GM12878 (cell line): ENCODE measurements around the gene TNRC18. TPM values are rescaled to one million over a fixed set of nuclear protein-coding genes. Genes with fewer than 3 reads are reported as not detected.

Experiments
- ATAC-seq: fragments of 200-7000 bp; cut with Tn5 transposase; 3 replicates; pipeline ENCODE4 v1.9.1; 2020; ENCODE audit warnings: mild to moderate bottlenecking, moderate library complexity
- BruUV-seq: library from RNA; stranded (reverse); fragments of 400-500 nt; replicated peaks from 2 replicates; lab custom pipeline; 2021; lab: Mats Ljungman, UMichigan
- CTCF ChIA-PET: fragments of 300-600 bp; sonication (Branson Sonifier 250); formaldehyde crosslinking; extraction: SDS; loops from one replicate; lab custom pipeline; 2021; ENCODE audit warnings: inconsistent platforms; lab: Yijun Ruan, JAX
- POLR2A ChIA-PET: fragments of 350-600 bp; formaldehyde crosslinking; extraction: SDS; loops from one replicate; lab custom pipeline; 2021; ENCODE audit warnings: inconsistent platforms; lab: Charles Lee
- RAD21 ChIA-PET: fragments of 300-600 bp; sonication (Branson Sonifier 250); formaldehyde crosslinking; loops from one replicate; lab custom pipeline; 2023; ENCODE audit warnings: antibody characterized with exemption; ENCODE audit not compliant: unreplicated experiment; lab: Charles Lee
- SMC1A ChIA-PET: fragments of 300-600 bp; sonication (Branson Sonifier 250); formaldehyde crosslinking; loops from one replicate; lab custom pipeline; 2023; ENCODE audit not compliant: unreplicated experiment, uncharacterized antibody; lab: Charles Lee
- DNase-seq: peaks from one replicate; pipeline ENCODE4 v3.0.0-alpha.2; 2011; ENCODE audit warnings: low read depth, low spot score
- FAIRE-seq: peaks from 3 replicates; lab custom pipeline; 2011; peaks lifted over from hg19 to GRCh38; lab: Jason Lieb, UNC
- H2AFZ ChIP-seq: 2 replicates; pipeline ENCODE4 v1.6.0; 2011; ENCODE audit warnings: low read depth, low read length, control low read depth; ENCODE audit not compliant: control insufficient read depth
- H3K27ac ChIP-seq: 2 replicates; pipeline ENCODE4 v1.5.1; 2011; ENCODE audit warnings: control low read depth; ENCODE audit not compliant: control insufficient read depth, insufficient read depth
- H3K27me3 ChIP-seq, 2 experiments: replicated peaks in 1 of 2; 2 replicates each; pipeline versions ENCODE4 v1.6.0 to v1.6.1; 2011; ENCODE audit warnings: low read length in 1 of 2; ENCODE audit not compliant: control insufficient read depth in 2 of 2, insufficient read depth in 2 of 2
- H3K36me3 ChIP-seq, 2 experiments: 2 replicates each; pipeline ENCODE4 v1.5.1; 2011; ENCODE audit warnings: low read length in 1 of 2; ENCODE audit not compliant: control insufficient read depth in 2 of 2, insufficient read depth in 2 of 2
- H3K4me1 ChIP-seq: 2 replicates; pipeline ENCODE4 v1.6.1; 2011; ENCODE audit warnings: mild to moderate bottlenecking, low read length, moderate library complexity, mixed read lengths; ENCODE audit not compliant: control insufficient read depth, insufficient read depth
- H3K4me2 ChIP-seq: 2 replicates; pipeline ENCODE4 v1.6.0; 2011; ENCODE audit warnings: control low read depth; ENCODE audit not compliant: control insufficient read depth, insufficient read depth
- H3K4me3 ChIP-seq: fragments of 200-600 bp; sonication (generic); 2 replicates; pipeline ENCODE4 v1.5.1; 2016
- H3K79me2 ChIP-seq: 2 replicates; pipeline ENCODE4 v1.6.0; 2011; ENCODE audit warnings: low read length; ENCODE audit not compliant: control insufficient read depth, insufficient read depth
- H3K9ac ChIP-seq: 2 replicates; pipeline ENCODE4 v1.8.0; 2011; ENCODE audit warnings: low read length, control low read depth, mixed read lengths; ENCODE audit not compliant: control insufficient read depth, insufficient read depth
- H3K9me3 ChIP-seq: replicated peaks from 3 replicates; pipeline ENCODE4 v1.5.1; 2011; ENCODE audit warnings: mild to moderate bottlenecking, low read length; ENCODE audit not compliant: control insufficient read depth, insufficient read depth
- H4K20me1 ChIP-seq: 2 replicates; pipeline ENCODE4 v1.6.0; 2011; ENCODE audit not compliant: control insufficient read depth, insufficient read depth
- DPF2 ChIP-seq: fragments of 450-650 bp; IDR thresholded peaks from 2 replicates; pipeline ENCODE4 v1.6.1; 2017; ENCODE audit warnings: mild to moderate bottlenecking
- EGR1 ChIP-seq, 2 experiments: IDR thresholded peaks; 1 replicate in 1 of 2; 2 replicates in 1 of 2; pipeline ENCODE4 v1.6.1; 2011 to 2012; ENCODE audit warnings: low read depth in 2 of 2, low read length in 2 of 2, borderline replicate concordance in 1 of 2, mild to moderate bottlenecking in 1 of 2, moderate library complexity in 1 of 2
- ETV6 ChIP-seq, 2 experiments: fragments of 450-650 bp in 1 of 2; IDR thresholded peaks in 1 of 2; conservative IDR thresholded peaks in 1 of 2; 2 replicates each; pipeline ENCODE4 v1.6.1; 2014; ENCODE audit warnings: antibody characterized with exemption in 1 of 2, borderline replicate concordance in 1 of 2, low read depth in 1 of 2, mild to moderate bottlenecking in 1 of 2, moderate library complexity in 1 of 2
- HDAC2 ChIP-seq: fragments of 200-600 bp; sonication (generic); IDR thresholded peaks from 2 replicates; pipeline ENCODE4 v1.6.1; 2017
- IKZF1 ChIP-seq: fragments of 450-650 bp; conservative IDR thresholded peaks from 2 replicates; pipeline ENCODE4 v1.6.1; 2017; ENCODE audit warnings: antibody characterized with exemption, mild to moderate bottlenecking
- JUNB ChIP-seq: IDR thresholded peaks from 2 replicates; pipeline ENCODE4 v1.6.1; 2016; ENCODE audit warnings: antibody characterized with exemption, mild to moderate bottlenecking
- KDM1A ChIP-seq: fragments of 200-600 bp; sonication (generic); IDR thresholded peaks from 2 replicates; pipeline ENCODE4 v1.6.1; 2016; ENCODE audit warnings: borderline replicate concordance
- MEF2B ChIP-seq: fragments of 450-650 bp; IDR thresholded peaks from 2 replicates; pipeline ENCODE4 v1.6.1; 2018; ENCODE audit warnings: mild to moderate bottlenecking, moderate library complexity; ENCODE audit not compliant: partially characterized antibody, poor library complexity, severe bottlenecking
- MTA2 ChIP-seq: fragments of 450-650 bp; IDR thresholded peaks from 2 replicates; pipeline ENCODE4 v1.6.1; 2016; ENCODE audit warnings: low read depth, mild to moderate bottlenecking, moderate library complexity
- POLR2AphosphoS5 ChIP-seq: IDR thresholded peaks from 2 replicates; pipeline ENCODE4 v1.6.1; 2011; ENCODE audit warnings: mild to moderate bottlenecking, low read length, inconsistent platforms
- SREBF2 ChIP-seq: IDR thresholded peaks from 2 replicates; pipeline ENCODE4 v1.6.1; 2012; ENCODE audit warnings: mild to moderate bottlenecking, low read length
- STAT3 ChIP-seq: IDR thresholded peaks from 2 replicates; pipeline ENCODE4 v1.6.1; 2011; ENCODE audit warnings: low read depth, low read length, improper control_type of control experiment
- ZNF274 ChIP-seq: IDR thresholded peaks from one replicate; pipeline ENCODE4 v1.8.0; 2011; ENCODE audit not compliant: insufficient read length, insufficient read depth
- WGBS: methylation state at CpG from one replicate; pipeline ENCODE4 v1.1.6; 2016; ENCODE audit warnings: low lambda C conversion rate; ENCODE audit not compliant: insufficient replicate concordance, insufficient coverage; ENCODE audit errors: missing lambda C conversion rate; 5-methylcytosine and 5-hydroxymethylcytosine counted together
- in situ Hi-C: fragments of 300-500 bp; cut with MboI; formaldehyde crosslinking; loops from 9 replicates; pipeline ENCODE4 v1.14.3; 2018; ENCODE audit warnings: mixed read lengths
- intact Hi-C: fragments of 100-400 bp; cut with micrococcal nuclease; formaldehyde crosslinking; loops from one replicate; pipeline ENCODE4 v1.14.2; 2022; ENCODE audit not compliant: unreplicated experiment
- polyA plus RNA-seq, 11 experiments: library from polyadenylated mRNA; depleted of rRNA in 4 of 11; unstranded in 6 of 11; stranded (reverse) in 5 of 11; fragments of >200 nt; fragmentation: Nextera tagmentation in 4 of 11; fragmentation: Illumina TruSeq in 1 of 11; extraction: Ambion mirVana in 4 of 11; extraction: Trizol in 1 of 11; gene quantifications; 1 replicate in 1 of 11; 2 replicates in 10 of 11; pipeline versions ENCODE4 v1.2.1 to v1.2.3, GENCODE V29; 2011 to 2016; ENCODE audit warnings: inconsistent platforms in 2 of 11, missing spikeins in 2 of 11, low read depth in 1 of 11
- total RNA-seq, 4 experiments: library from RNA; depleted of rRNA in 3 of 4; stranded (reverse); fragments of >200 nt in 3 of 4; fragmentation: Illumina TruSeq in 1 of 4; extraction: Trizol in 1 of 4; gene quantifications; 2 replicates each; pipeline versions ENCODE4 v1.2.1 to v1.2.3, GENCODE V29; 2013 to 2021
- TF ChIP-seq, protein P1 (sequence below): IDR thresholded peaks from 2 replicates; pipeline ENCODE4 v1.6.1; 2011; ENCODE audit warnings: low read depth, mild to moderate bottlenecking, low read length, moderate library complexity, borderline replicate concordance; ENCODE audit errors: extremely low read depth
- TF ChIP-seq, protein P2 (sequence below): IDR thresholded peaks from 2 replicates; pipeline ENCODE4 v1.6.1; 2011; ENCODE audit warnings: borderline replicate concordance, low read depth, mild to moderate bottlenecking, moderate library complexity, low read length; ENCODE audit not compliant: insufficient read depth, poor library complexity, severe bottlenecking
- TF ChIP-seq, protein P3 (sequence below): fragments of 450-650 bp; formaldehyde crosslinking; IDR thresholded peaks from 2 replicates; pipeline ENCODE4 v1.4.0; 2022; ENCODE audit warnings: mild to moderate bottlenecking, moderate library complexity
- TF ChIP-seq, protein P4 (sequence below): fragments of 450-650 bp; IDR thresholded peaks from 2 replicates; pipeline ENCODE4 v1.6.1; 2017; ENCODE audit warnings: low read depth, mild to moderate bottlenecking, moderate library complexity

Gene TNRC18
- total and polyA plus RNA-seq, 10 of the 15 experiments (the other 5 are each of a cell fraction or from before 2014, with no cell fraction given) = 0.02 to 31.7 (median 5.4) TPM

DNA sequence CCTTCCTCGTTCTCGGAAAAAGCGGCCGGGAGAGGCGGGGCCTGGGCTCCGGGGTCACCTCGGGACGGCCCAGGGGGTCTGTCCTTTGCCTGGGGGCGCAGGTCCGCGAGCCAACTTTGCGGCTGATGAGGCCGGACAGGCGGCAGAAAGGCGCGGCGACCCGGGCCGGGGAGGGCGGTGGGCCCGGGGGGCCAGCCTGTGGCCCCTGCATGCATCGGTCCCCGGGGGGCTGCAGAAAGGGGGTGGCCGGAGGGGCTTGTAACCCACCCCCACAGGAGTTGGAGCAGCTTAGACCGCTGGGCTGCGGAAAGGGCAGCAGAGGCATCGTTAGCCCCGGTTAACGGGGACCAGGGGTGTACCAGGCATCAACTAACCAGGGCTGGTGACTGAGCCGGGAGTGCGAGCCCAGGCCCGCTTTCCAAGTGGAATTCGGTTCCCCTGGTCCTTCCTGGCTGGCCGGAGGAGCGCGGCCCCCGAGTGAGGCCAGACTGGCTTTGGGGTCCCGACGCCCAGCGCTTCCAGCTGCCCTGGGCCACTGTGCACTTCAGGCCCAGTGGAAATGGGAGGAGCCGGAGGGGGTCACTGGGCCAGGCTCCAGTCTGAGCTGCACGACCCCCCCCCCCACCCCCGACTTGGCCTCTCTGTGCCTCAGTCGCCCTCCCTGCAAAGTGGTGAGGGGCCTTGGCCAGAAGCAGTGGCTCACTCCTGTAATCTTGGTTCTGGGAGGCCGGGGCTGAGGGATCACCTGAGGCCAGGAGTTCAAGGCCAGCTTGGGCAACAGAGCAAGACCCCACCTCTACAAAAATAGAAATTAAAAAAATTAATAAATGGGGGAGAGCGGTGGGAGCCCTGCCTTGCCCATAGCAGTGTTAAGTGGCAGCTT is 140.0 kb downstream of the TNRC18 start:
- 15% methylated on average over 25 of the region's 46 CpGs for WGBS
- ATAC-seq = no peak
- Histone ChIP-seq H3K79me2 (no peaks in the 10 kb centered on the region), H3K4me1 (no peaks in the 10 kb centered on the region), H3K36me3 (no peaks in the 10 kb centered on the region), H3K9me3 (no peaks in the 10 kb centered on the region), H3K4me3 (no peak overlapping the region), H3K4me2 (no peak overlapping the region), H4K20me1 (no peaks in the 10 kb centered on the region), H3K9ac (no peak overlapping the region), H3K27me3 (no peaks in the 10 kb centered on the region; a peak in 1 of 4 replicates), H2AFZ (no peak overlapping the region), H3K27ac (no peak overlapping the region)
- no peak for DNase-seq
- SMC1A ChIA-PET = no interaction called here
- intact Hi-C loops = no loop called here
- RAD21 ChIA-PET = interaction anchor here (1.6 kb wide), 1 partner anchor 44 kb away, joined by 12 read pairs; no protein-coding TSS in a partner anchor
- in situ Hi-C loops = no loop called here
- no TSS peak for BruUV-seq
- no peak for FAIRE-seq
- CTCF ChIA-PET = no interaction called here
- POLR2A ChIA-PET = no interaction called here
- TF ChIP-seq, protein P1, sequence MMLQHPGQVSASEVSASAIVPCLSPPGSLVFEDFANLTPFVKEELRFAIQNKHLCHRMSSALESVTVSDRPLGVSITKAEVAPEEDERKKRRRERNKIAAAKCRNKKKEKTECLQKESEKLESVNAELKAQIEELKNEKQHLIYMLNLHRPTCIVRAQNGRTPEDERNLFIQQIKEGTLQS = no peak
- TF ChIP-seq DPF2 (no peak), ZNF274 (no peak), MEF2B (no peak), STAT3 (no peak), KDM1A (no peak), MTA2 (no peak), JUNB (no peak), IKZF1 (no peak), POLR2AphosphoS5 (no peak), EGR1 (IDR thresholded peaks at IDR 0.05; ENCODE audit: borderline replicate concordance in 1 of 2, low read depth in 2 of 2, low read length in 2 of 2) (no peak), SREBF2 (no peak), ETV6 (conservative IDR thresholded peaks at IDR 0.05 in 1 of 2, IDR thresholded peaks at IDR 0.05 in 1 of 2; ENCODE audit: borderline replicate concordance in 1 of 2, low read depth in 1 of 2) (no peak), HDAC2 (no peak)
- TF ChIP-seq, protein P2, sequence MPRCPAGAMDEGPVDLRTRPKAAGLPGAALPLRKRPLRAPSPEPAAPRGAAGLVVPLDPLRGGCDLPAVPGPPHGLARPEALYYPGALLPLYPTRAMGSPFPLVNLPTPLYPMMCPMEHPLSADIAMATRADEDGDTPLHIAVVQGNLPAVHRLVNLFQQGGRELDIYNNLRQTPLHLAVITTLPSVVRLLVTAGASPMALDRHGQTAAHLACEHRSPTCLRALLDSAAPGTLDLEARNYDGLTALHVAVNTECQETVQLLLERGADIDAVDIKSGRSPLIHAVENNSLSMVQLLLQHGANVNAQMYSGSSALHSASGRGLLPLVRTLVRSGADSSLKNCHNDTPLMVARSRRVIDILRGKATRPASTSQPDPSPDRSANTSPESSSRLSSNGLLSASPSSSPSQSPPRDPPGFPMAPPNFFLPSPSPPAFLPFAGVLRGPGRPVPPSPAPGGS = no peak
- TF ChIP-seq, protein P3, sequence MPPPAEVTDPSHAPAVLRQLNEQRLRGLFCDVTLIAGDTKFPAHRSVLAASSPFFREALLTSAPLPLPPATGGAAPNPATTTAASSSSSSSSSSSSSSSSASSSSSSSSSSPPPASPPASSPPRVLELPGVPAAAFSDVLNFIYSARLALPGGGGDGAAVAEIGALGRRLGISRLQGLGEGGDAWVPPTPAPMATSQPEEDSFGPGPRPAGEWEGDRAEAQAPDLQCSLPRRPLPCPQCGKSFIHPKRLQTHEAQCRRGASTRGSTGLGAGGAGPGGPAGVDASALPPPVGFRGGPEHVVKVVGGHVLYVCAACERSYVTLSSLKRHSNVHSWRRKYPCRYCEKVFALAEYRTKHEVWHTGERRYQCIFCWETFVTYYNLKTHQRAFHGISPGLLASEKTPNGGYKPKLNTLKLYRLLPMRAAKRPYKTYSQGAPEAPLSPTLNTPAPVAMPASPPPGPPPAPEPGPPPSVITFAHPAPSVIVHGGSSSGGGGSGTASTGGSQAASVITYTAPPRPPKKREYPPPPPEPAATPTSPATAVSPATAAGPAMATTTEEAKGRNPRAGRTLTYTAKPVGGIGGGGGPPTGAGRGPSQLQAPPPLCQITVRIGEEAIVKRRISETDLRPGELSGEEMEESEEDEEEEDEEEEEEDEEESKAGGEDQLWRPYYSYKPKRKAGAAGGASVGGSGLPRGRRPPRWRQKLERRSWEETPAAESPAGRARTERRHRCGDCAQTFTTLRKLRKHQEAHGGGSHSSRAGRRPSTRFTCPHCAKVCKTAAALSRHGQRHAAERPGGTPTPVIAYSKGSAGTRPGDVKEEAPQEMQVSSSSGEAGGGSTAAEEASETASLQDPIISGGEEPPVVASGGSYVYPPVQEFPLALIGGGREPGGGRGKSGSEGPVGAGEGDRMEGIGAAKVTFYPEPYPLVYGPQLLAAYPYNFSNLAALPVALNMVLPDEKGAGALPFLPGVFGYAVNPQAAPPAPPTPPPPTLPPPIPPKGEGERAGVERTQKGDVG (CRISPR knock-in tag) = no peak
- TF ChIP-seq, protein P4, sequence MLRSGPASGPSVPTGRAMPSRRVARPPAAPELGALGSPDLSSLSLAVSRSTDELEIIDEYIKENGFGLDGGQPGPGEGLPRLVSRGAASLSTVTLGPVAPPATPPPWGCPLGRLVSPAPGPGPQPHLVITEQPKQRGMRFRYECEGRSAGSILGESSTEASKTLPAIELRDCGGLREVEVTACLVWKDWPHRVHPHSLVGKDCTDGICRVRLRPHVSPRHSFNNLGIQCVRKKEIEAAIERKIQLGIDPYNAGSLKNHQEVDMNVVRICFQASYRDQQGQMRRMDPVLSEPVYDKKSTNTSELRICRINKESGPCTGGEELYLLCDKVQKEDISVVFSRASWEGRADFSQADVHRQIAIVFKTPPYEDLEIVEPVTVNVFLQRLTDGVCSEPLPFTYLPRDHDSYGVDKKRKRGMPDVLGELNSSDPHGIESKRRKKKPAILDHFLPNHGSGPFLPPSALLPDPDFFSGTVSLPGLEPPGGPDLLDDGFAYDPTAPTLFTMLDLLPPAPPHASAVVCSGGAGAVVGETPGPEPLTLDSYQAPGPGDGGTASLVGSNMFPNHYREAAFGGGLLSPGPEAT = no peak
